DMS114 treated with DMSO at 0.1 percent for 48 hours (cell line): Measurements from ENCODE around the gene PSMD11.

Source experiments
- DNase-seq: peaks from one replicate; lab custom pipeline; 2025; ENCODE audit not compliant: unreplicated experiment; lab: John Stamatoyannopoulos, UW

The PSMD11 gene

DNA sequence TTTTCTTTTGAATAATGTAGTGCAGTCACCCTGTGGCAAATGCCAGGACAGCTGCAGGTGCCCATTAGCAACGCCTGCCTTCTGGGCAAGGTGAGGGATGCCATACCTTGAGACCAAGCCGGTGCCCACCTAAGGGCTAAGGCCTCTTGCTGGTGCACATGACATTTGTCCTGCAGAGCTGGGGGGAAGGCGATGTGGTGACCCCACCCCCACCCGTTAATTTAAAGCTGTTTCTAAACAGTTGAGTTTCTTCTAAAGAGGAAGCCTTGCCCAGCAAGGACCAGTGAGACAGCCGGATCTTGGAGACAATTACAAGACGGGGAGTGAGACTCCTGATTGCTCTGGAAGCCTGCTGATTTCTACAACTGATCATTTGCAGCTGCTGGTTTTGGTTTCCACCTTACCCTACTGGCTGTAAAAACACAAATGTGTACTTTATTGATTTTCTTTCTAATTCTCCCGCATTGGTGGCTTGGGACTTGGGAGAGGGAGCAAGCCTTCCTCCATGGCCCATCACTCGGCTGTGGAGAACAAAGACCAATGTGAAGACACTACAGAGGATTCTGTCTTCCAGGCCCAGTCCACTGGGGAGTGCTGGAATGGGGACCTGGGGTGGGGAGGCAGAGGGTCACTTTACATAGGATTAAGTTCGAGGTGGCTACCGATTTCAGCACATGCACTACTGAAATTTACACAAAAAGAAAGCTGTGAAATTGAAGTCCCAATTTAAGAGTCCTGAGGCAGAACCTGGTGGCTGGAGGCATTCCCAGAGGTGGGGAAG lies 45.2 kb downstream of the PSMD11 start:
- no peak for DNase-seq

DNA sequence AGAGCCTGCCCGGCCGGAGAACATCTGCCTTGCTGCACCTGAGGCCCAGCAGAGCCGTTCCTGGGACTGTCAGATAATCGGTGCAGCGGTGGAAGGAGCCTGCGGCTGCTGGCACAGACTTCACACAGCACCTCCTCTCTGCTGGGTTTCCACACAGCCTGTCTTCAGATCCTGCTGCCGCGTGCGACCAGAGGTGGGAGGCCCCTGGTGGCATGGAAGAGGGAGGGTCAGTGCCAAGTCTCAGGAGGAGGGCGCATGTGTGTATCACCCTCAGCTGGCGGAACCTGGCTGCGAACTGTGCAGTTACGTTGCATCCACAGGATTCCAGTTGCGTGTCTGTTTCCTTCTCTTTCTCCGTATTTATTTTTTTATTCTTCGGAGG lies 45.8 kb downstream of the PSMD11 start:
- DNase-seq: no peak

DNA sequence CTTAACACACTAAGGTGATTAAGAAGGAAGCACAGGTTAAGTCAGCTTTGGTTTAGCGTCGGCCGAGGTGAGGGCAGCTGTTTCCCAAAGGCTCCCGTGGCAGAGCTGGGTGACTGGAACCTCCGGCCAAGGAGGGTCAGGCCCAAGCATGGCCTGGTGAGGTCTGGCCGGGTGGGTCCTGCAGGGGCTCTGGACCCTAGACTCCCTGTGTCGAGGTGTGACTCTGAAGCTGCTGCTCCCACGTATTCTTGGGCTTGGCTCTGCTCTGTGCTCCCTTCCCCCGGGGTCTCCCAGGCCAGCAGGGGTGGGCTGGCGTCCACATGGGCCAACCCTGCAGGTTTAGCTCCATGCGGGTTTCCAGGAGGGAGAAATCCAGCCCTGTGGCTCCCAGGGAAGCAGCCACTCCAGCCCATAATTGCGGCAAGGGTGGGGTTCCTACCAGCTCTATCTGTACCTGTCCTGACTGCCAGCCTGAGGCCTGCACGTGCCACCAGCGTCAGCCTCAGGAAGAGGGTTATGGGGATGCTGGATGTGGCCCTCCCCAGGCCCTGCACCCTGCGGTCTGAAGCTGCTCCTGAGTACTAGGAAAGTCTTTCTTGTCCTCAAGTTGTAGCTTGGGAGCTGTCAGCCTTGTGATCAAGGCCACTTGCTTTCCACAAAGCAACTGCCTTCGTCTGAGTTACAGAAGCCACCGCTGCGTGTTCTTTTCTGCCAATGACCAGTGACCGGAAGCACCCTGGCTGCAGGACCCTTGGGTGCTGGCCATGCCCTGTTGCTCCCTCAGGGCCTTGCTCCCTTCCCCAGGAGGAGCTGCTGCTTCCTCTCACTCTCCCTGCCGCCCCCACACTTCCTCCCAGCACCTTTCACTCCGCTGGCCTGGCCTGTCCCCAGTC lies 47.3 kb downstream of the PSMD11 start:
- DNase-seq: no peak

DNA sequence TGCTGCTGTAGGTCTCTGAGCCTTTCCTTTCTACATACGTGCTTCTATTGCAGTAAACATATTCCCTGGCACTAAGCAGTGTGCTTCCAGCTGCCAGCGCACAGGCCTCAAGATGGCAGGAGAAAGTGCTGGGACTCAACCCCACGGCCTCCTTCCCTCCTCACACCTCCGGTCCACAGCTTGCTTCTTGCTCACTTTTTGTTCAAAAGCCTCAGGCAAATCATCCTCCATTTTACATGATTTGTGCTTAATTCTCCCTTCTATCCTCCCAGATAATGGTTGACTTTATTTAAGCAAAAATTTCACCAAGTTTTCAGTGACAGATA lies 47.9 kb downstream of the PSMD11 start:
- no peak for DNase-seq

DNA sequence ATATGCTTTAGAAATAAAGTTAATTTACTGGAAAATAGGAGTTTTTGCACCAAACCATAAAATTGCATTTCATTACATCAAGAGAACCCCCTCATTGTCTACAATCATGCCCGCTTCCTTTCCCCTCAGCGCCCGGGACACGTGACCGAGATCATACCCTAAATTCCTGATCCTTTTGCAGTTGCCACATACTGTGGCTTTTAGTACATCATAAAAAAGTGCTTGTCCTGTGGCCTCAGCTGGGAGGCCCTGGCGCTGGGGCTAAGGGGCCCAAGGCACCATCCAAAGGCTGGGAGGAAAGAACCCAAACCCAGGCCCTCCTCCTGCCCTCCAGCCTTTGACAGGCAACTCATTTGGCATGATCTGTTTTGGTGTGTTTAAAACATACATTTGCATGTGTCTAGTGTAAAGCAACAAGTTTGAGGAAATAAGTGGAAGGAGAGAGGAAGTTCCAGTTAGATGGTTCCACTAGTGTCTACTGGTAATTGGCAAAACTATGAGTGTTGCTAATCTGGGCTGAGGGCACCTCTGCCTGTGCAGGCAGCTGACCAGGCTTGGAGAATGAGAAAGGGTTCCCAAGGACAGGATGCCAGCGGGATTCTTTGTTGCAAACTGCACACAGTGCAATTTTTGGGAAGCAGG lies 48.5 kb downstream of the PSMD11 start:
- DNase-seq: no peak

DNA sequence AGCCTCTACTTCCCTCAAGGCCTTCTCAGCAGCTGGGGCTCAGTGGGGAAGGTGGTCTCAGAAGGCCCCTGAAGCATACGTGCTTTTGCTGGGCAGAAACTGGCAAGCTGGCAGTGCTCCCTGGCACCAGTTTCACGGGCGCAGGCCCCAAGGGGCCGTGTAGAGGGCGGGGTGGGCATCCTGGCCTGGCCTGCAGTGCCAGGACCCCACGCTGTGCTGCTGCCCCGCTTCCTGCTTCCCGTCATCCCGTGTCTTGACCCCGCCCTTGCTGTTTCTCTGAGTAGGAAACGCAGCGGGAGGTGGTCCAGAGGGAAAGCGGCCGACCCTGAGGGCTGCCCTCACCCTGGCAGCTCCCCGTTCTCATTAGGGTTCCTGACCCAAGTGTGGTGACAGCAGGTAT lies 49.3 kb downstream of the PSMD11 start:
- no peak for DNase-seq

DNA sequence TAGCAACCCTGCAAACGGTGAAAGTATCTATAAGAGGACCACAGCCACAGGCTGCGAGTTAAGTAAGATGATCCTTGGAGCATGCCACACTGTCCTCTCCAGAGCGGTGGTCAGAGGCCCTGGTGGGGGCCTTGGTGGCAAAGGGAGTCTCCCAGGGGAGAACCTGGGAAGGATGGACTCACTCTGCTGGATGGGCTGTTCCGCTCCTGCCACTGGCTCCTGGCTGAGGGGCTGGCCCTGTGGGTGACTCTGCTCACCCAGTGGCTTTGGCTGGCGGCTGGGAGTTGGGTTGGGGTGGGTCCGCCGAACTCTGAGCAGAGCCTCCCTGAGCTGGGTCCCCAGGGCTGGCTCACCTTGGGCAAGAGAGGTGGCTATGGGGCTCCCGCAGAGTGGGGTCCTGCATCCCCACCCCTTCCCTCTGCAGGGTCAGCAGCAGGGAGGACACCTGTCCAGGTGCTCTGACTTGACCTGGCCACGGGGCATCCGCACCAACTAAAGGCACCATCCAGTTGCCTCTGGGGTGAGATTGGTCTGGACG lies 49.7 kb downstream of the PSMD11 start:
- no peak for DNase-seq

DNA sequence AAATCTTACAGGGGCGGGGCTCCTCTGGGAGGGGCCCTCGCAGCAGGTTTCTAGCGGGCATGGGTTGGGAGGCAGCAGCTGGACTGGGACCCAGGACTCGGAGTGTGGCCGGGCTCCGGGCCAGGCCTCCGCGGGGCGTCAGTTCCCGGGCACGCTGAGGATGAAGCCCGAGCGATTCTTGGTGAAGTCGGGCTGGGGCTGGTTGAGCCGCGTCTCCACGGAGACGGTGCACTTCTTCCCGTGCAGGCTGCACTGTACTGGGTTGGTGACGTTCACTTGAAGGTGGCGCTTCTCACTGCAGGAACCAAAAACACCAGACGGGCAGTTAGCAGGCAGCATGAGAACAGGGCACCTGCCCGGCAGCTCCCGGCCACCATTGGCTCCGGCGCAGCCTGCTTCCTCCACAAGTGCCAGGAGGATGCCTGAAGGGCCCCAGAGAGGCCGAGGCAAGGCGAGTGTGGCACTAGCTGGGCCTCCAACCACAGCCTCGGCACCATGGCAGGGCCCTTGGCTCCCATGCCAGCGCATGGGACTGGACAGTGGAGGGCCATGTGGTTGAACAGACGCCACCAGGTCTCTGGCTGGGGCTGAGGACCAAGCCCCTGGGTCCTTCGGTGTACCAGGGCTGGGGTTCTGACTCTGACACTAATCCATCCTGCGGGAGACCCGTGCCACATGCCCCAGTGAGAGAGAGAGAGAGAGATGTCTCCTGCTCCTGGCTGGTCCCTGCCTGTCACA lies 50.5 kb downstream of the PSMD11 start:
- no peak for DNase-seq

DNA sequence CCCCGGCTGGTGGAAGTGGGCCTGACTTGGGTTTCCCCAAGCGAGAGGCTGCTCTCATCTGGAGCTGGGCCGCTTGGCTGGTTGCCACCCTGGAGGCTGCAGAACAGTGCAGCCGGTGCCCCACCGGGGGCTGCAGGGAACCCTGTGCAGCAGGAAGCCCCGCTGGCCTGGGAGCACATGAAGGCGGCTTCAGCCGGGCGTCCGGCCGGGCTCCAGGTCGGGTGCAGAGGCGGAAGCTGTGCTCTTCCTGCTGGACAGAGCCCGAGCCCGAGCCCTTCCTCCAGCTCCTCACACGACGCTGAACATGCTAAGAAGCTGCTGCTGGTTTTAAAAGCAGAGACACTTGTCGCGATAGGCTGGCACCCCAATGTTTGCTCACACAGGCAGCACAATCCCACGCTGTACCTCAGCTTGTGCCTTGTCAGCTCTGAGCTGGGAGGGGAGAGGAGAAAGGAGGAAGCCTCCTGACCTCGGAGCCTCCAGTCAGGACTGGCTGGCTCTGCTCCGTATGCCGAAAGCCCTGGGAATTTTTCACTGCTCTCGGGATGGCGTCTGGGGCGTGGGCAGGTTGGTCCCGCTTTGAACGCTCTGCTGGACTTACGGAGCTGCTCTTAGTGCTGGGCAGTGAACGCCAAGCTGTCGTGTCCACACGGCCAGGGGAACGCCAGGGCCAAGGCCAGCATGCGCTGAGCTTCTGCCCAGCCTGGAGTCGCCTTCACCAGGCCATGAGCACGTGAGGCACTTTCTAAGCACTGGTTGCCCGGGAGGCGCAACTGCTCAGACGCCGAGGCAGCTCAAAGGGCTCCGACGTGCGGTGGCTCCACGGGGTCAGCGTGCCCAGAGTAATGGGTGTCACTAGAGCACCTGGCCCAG lies 51.3 kb downstream of the PSMD11 start:
- no peak for DNase-seq

DNA sequence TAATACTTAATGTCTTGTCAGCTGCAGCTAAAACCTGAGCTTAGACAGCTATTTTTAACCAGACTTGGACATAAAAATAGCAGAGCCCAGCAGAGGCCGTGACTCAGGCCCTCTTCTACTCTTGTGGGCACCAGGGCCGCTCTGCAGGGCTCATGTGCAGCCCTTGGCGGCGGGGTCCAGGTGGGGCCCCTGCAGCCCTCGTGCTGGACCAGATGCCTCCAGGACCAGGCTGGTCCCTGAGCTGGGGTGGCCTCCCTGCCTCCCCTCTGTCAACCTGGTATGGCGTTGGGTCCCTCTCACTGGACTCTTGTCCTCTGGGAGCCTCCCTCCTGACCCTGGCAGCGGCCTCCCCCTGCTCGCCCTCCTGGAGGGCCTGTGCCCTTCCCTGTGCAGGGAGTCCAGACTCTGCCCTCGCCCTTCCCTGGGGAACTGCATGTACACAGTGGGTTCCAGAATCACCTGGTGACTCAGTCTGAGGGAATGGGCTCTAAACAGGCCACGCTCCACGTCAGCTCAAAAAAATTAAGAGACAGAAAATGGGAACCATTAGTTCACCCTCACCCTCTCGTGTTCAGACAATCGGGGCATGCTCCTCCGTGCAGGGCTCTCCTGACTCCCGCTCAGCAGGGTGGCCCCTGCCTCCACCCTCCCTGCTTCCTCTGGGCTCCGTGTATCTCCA lies 52.2 kb downstream of the PSMD11 start:
- DNase-seq: no peak

DNA sequence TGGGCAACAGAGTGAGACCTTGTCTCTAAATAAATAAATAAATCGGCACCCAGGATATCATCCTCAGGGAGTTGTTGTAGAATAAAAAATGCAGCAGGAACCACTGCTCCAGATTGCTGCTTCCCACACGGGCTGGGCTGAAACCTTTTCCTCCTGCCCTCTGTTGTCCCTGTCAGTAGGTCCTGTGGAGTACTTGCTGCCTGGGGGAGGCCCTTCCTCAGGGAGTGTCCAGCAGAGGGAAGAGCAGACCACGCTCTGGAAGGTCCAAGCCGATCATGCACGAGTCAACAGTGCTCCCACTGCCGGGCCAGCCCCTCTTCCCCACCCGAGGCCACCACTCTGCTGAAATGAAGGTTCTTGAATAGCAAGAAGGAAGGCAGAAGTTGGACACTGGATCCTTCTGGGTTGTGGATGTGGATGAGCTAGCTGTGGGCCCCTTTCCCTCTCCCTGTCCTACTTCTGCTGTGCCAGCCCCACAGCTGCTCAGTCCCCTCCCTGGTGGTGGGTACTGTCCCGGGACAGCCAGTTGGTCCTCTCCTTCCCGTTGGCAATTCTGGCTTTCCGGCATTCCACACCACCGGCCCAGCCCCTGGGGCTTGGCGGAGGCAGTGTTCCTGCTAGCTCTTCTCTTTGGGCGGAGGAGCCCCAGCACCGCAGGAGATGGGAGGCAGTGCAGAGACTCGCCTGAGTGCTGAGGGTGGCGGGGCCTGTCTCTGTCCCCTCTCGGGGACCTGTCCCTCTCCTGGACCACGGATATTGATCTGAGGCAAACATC lies 53.3 kb downstream of the PSMD11 start:
- DNase-seq: peak; percentile 19

DNA sequence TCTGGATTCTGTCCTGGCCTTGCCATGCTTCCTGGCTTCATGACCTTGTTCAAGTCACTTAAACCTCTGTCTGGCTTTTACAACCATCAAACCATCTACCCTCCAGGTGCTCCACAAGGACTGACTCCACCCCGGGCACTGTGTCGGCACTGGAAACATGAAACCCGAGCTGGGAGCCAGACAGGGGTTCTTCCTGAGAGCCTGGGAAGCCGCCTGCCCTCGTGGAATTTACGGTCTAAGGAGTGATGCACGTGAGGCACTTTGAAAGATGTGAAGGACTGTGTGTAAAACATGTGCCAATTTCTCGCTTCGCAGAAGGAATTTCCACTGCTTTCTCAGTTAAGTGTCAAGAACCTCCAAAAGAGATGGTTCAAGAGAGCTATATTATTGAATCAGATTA lies 54.1 kb downstream of the PSMD11 start:
- no peak for DNase-seq

DNA sequence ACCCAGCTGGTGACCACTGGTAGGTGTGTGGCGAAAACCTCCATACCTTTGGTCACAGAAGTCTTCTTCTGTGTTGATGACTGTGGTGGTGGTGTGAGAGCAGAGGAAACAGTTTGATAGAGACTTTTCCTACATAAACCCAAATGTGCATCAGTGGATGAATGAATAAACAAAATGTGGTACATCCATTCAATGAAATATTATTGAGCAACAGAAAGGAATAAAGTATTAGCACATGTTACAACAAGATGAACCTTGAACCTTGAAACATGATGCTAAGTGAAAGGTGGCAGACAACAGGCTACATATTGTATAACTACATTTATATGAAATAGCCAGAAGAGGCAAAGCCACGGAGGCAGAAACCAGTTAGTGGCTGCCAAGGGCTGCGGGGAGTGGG lies 57.7 kb downstream of the PSMD11 start:
- DNase-seq: no peak

DNA sequence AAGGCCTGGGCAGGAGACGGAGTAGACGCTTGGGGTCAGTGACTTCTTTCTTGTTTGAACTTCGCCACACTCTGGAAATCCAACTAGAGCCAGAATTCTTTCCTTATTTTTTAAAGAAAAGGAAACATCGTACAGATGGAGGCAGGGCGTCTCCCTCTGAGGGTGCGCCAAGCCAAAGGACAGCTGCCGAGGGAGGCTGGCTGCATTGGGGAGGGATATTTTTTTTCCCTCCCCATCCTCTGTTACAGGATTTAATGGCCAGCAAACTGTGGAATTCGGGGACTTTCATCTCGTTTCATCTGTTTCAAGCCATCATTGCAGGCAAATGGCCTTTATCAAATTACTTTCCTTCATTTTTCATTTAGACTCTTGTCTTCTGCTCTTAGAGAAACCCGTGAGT lies 58.4 kb downstream of the PSMD11 start:
- DNase-seq: no peak

DNA sequence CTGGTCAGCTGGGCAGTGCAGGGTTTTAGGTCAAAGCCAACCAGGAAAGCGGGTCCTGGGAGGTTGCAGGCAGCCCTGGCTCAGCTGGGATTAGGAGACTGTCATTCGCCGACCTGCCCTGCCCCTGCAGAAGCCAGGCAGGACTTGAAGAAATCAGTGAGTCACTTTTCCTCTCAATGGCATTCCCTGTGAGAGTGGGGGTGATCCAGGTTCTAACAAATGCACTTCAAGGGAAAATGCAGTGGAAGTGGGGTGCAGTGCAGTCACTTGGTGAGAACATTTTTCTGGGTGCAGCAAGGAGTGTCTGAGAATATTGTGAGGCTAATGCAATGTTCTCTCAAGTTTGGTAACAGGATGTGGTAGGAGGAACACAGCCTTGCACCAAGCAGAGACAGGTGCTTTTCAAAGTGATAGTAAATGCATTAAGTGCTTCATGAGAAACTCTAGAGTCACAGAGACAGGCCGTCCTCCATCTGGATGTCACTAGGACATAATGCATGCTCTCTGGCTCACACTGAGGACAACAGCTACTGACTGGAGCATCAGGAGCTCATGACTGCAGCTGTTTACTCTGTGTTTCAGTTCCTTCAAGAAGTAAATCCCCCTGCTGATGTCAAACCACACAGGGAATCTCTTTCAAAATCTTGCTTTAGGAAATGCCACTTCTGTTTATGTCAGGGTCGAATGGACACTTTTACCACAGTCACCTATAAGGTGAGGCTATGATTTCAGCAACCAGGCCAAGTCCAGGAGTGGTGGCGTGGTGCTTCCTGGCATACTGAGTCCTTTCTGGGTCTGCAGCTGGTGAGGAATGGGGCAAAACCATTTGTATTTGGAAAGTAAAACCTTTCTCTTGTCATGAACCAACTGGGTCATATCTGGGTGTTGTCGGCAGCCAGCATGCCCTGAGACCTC lies 59.2 kb downstream of the PSMD11 start:
- DNase-seq: no peak

DNA sequence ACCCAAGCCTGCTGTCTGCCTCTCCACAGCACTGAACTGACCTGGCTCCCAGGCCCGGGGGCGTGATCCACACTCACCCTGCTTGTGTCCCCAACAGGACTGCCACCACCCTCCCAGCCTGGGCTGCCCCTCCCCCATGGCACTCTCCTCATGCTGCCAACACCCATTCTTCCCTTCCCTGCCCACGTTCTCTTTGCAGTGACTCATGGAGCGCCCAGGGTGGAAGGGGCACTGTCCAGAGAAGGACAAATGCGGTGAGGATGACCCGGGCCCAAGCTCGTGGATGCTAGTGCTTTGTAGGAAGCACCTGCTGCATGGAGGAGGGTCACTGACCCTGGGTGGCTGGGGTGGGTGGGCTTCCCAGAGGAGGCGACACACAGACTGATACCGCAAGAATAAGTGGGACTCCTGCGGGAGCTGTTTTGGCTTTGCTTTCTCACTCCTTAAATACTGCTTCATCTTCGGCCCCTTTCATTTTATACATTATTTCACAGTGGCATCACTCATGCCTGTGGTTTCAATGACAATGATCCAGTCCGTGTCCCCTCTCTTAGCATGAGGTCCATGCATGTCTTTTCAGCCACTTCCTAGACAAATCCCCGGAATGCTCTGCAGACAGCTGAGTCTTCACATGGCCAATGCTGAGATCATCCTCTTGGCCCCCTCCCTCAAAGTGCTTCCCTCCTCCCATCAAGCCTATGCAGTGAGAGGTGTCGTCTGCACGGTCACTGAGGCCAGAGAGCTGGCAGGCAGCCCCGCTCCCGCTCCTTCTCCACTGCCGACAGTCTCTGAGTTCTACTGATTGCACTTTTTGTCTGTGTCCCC lies 60.1 kb downstream of the PSMD11 start:
- DNase-seq: no peak

DNA sequence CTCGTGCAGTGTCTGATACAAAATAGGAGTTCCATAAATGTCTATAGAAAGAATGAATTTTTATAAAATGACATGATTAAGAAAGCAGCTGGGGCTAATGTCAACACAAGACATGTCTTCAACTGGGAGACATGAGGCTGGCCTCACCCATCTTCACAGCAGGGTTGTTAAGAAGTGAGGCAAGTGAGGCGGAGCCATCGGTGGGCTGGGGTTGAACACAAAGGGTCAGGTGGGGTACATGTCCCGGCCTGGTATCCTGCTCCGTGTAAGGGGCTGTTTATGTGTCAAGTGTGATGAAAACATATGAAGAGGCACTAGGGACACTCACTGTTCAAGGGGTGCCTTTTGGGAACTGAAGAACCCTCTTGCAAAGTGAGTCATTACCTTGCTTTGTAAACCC lies 64.6 kb downstream of the PSMD11 start:
- DNase-seq: no peak
